GM12878 (cell line): ENCODE data around the gene DQX1. TPM values are rescaled to one million over a fixed set of nuclear protein-coding genes. Genes with fewer than 3 reads are reported as not detected.

Source experiments
- ATF7 ChIP-seq: fragments of 450-650 bp; IDR thresholded peaks from 2 replicates; pipeline ENCODE4 v1.6.1; 2016; ENCODE audit warnings: low read depth, mild to moderate bottlenecking
- BACH1 ChIP-seq: fragments of 450-650 bp; IDR thresholded peaks from 2 replicates; pipeline ENCODE4 v1.6.1; 2017; ENCODE audit warnings: mild to moderate bottlenecking, borderline replicate concordance
- BCL11A ChIP-seq: IDR thresholded peaks from 2 replicates; pipeline ENCODE4 v1.6.1; 2011; ENCODE audit warnings: low read depth, low read length
- BRCA1 ChIP-seq: IDR thresholded peaks from 2 replicates; pipeline ENCODE4 v1.6.1; 2011; ENCODE audit warnings: low read depth, low read length, improper control_type of control experiment
- CHD2 ChIP-seq: IDR thresholded peaks from 2 replicates; pipeline ENCODE4 v1.6.1; 2011; ENCODE audit warnings: low read depth, low read length, improper control_type of control experiment, borderline replicate concordance
- CREB1 ChIP-seq: IDR thresholded peaks from 2 replicates; pipeline ENCODE4 v1.6.1; 2012; ENCODE audit warnings: low read depth, mild to moderate bottlenecking, inconsistent platforms
- CREM ChIP-seq: IDR thresholded peaks from 2 replicates; pipeline ENCODE4 v1.6.1; 2014; ENCODE audit warnings: antibody characterized with exemption, low read depth
- FOS ChIP-seq: IDR thresholded peaks from 3 replicates; pipeline ENCODE4 v1.6.1; 2011; ENCODE audit warnings: borderline replicate concordance; ENCODE audit not compliant: insufficient read length; ENCODE audit errors: extremely low read depth
- FOXK2 ChIP-seq: fragments of 450-650 bp; IDR thresholded peaks from 2 replicates; pipeline ENCODE4 v1.6.1; 2017; ENCODE audit warnings: mild to moderate bottlenecking, moderate library complexity
- HCFC1 ChIP-seq: fragments of 150-350 bp; IDR thresholded peaks from 2 replicates; pipeline ENCODE4 v1.6.1; 2014; ENCODE audit warnings: low read length
- IKZF2 ChIP-seq, 2 experiments: fragments of 450-650 bp; IDR thresholded peaks; 2 replicates each; pipeline ENCODE4 v1.6.1; 2017; ENCODE audit warnings: mild to moderate bottlenecking in 2 of 2, moderate library complexity in 2 of 2
- IRF4 ChIP-seq: IDR thresholded peaks from 2 replicates; pipeline ENCODE4 v1.6.1; 2011; ENCODE audit warnings: low read depth, low read length
- KAT2A ChIP-seq: conservative IDR thresholded peaks from 2 replicates; pipeline ENCODE4 v1.6.1; 2011; ENCODE audit warnings: low read depth, low read length; ENCODE audit not compliant: control insufficient read depth
- MYB ChIP-seq: fragments of 150-350 bp; IDR thresholded peaks from 2 replicates; pipeline ENCODE4 v1.6.1; 2014; ENCODE audit warnings: mild to moderate bottlenecking, low read depth, low read length, borderline replicate concordance
- NFXL1 ChIP-seq: fragments of 450-650 bp; IDR thresholded peaks from 2 replicates; pipeline ENCODE4 v1.6.1; 2017; ENCODE audit warnings: antibody characterized with exemption, mild to moderate bottlenecking, borderline replicate concordance
- NKRF ChIP-seq: fragments of 450-650 bp; conservative IDR thresholded peaks from 2 replicates; pipeline ENCODE4 v1.6.1; 2017; ENCODE audit warnings: mild to moderate bottlenecking, moderate library complexity
- PKNOX1 ChIP-seq: fragments of 450-650 bp; IDR thresholded peaks from 2 replicates; pipeline ENCODE4 v1.6.1; 2016; ENCODE audit warnings: mild to moderate bottlenecking
- POLR2AphosphoS5 ChIP-seq: IDR thresholded peaks from 2 replicates; pipeline ENCODE4 v1.6.1; 2011; ENCODE audit warnings: mild to moderate bottlenecking, low read length, inconsistent platforms
- POU2F2 ChIP-seq: IDR thresholded peaks from 3 replicates; pipeline ENCODE4 v1.6.1; 2011; ENCODE audit warnings: low read depth, mild to moderate bottlenecking, low read length, borderline replicate concordance
- RELA ChIP-seq: fragments of 450-650 bp; IDR thresholded peaks from 2 replicates; pipeline ENCODE4 v1.8.0; 2014; ENCODE audit warnings: borderline replicate concordance; ENCODE audit not compliant: partially characterized antibody
- SP1 ChIP-seq: IDR thresholded peaks from one replicate; pipeline ENCODE4 v1.6.1; 2011; ENCODE audit warnings: low read depth, low read length
- SPI1 ChIP-seq: IDR thresholded peaks from 2 replicates; pipeline ENCODE4 v1.6.1; 2011; ENCODE audit warnings: low read depth, mild to moderate bottlenecking, low read length, moderate library complexity, borderline replicate concordance; ENCODE audit not compliant: insufficient read depth
- STAT1 ChIP-seq: fragments of 450-650 bp; conservative IDR thresholded peaks from 2 replicates; pipeline ENCODE4 v1.6.1; 2014; ENCODE audit warnings: antibody characterized with exemption, mild to moderate bottlenecking
- STAT3 ChIP-seq: IDR thresholded peaks from 2 replicates; pipeline ENCODE4 v1.6.1; 2011; ENCODE audit warnings: low read depth, low read length, improper control_type of control experiment
- TBL1XR1 ChIP-seq: IDR thresholded peaks from 2 replicates; pipeline ENCODE4 v1.6.1; 2012; ENCODE audit warnings: low read depth, low read length, improper control_type of control experiment
- ZNF207 ChIP-seq: fragments of 450-650 bp; IDR thresholded peaks from 2 replicates; pipeline ENCODE4 v1.6.1; 2014; ENCODE audit warnings: antibody characterized with exemption, mild to moderate bottlenecking, borderline replicate concordance
- ZNF622 ChIP-seq: fragments of 450-650 bp; IDR thresholded peaks from 2 replicates; pipeline ENCODE4 v1.6.1; 2017; ENCODE audit warnings: mild to moderate bottlenecking, inconsistent platforms
- polyA plus RNA-seq, 11 experiments: library from polyadenylated mRNA; depleted of rRNA in 4 of 11; unstranded in 6 of 11; stranded (reverse) in 5 of 11; fragments of >200 nt; fragmentation: Nextera tagmentation in 4 of 11; fragmentation: Illumina TruSeq in 1 of 11; extraction: Ambion mirVana in 4 of 11; extraction: Trizol in 1 of 11; gene quantifications; 1 replicate in 1 of 11; 2 replicates in 10 of 11; pipeline versions ENCODE4 v1.2.1 to v1.2.3, GENCODE V29; 2011 to 2016; ENCODE audit warnings: inconsistent platforms in 2 of 11, missing spikeins in 2 of 11, low read depth in 1 of 11
- total RNA-seq, 4 experiments: library from RNA; depleted of rRNA in 3 of 4; stranded (reverse); fragments of >200 nt in 3 of 4; fragmentation: Illumina TruSeq in 1 of 4; extraction: Trizol in 1 of 4; gene quantifications; 2 replicates each; pipeline versions ENCODE4 v1.2.1 to v1.2.3, GENCODE V29; 2013 to 2021
- TF ChIP-seq, protein P1 (sequence below): IDR thresholded peaks from 2 replicates; pipeline ENCODE4 v1.6.1; 2012; ENCODE audit warnings: mild to moderate bottlenecking, low read depth, low read length

The DQX1 gene
- total and polyA plus RNA-seq, 10 of the 15 experiments (the other 5 are each of a cell fraction or from before 2014, with no cell fraction given), result 0.34 to 2.1 (median 0.86) TPM

- TF ChIP-seq SPI1, result peak; percentile 34; the same call in 1 of the 2 replicates
- peak; percentile 66 for TF ChIP-seq SP1
- TF ChIP-seq ZNF622, result no peak
- TF ChIP-seq ATF7, result peak; percentile 92
- no peak for TF ChIP-seq BRCA1
- 0 out of 2 replicates have a peak, but pooled peaks have one; percentile 61 for TF ChIP-seq CHD2
- TF ChIP-seq STAT3, result 0 out of 2 replicates have a peak, but pooled peaks have one; percentile 63
- peak; percentile 61; the same call in 1 of the 2 replicates for TF ChIP-seq CREB1
- peak; percentile 85 for TF ChIP-seq CREM
- TF ChIP-seq BACH1, result peak; percentile 90; the same call in 1 of the 2 replicates
- TF ChIP-seq RELA, result no peak
- no peak for TF ChIP-seq NFXL1
- 0 out of 2 replicates have a peak, but pooled peaks have one; percentile 44 for TF ChIP-seq TBL1XR1
- no peak for TF ChIP-seq FOS
- TF ChIP-seq FOXK2, result no peak
- TF ChIP-seq IRF4, result peak; percentile 99
- TF ChIP-seq PKNOX1, result peak; percentile 52; the same call in 1 of the 2 replicates
- TF ChIP-seq, protein P1, sequence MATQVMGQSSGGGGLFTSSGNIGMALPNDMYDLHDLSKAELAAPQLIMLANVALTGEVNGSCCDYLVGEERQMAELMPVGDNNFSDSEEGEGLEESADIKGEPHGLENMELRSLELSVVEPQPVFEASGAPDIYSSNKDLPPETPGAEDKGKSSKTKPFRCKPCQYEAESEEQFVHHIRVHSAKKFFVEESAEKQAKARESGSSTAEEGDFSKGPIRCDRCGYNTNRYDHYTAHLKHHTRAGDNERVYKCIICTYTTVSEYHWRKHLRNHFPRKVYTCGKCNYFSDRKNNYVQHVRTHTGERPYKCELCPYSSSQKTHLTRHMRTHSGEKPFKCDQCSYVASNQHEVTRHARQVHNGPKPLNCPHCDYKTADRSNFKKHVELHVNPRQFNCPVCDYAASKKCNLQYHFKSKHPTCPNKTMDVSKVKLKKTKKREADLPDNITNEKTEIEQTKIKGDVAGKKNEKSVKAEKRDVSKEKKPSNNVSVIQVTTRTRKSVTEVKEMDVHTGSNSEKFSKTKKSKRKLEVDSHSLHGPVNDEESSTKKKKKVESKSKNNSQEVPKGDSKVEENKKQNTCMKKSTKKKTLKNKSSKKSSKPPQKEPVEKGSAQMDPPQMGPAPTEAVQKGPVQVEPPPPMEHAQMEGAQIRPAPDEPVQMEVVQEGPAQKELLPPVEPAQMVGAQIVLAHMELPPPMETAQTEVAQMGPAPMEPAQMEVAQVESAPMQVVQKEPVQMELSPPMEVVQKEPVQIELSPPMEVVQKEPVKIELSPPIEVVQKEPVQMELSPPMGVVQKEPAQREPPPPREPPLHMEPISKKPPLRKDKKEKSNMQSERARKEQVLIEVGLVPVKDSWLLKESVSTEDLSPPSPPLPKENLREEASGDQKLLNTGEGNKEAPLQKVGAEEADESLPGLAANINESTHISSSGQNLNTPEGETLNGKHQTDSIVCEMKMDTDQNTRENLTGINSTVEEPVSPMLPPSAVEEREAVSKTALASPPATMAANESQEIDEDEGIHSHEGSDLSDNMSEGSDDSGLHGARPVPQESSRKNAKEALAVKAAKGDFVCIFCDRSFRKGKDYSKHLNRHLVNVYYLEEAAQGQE, result no peak
- TF ChIP-seq IKZF2 (IDR thresholded peaks at IDR 0.05), result peak; percentile 99
- TF ChIP-seq POU2F2, result peak; percentile 63; the same call in 1 of the 3 replicates
- no peak for TF ChIP-seq NKRF
- no peak for TF ChIP-seq POLR2AphosphoS5
- no peak for TF ChIP-seq STAT1
- TF ChIP-seq BCL11A, result peak; percentile 90
- no peak for TF ChIP-seq HCFC1
- TF ChIP-seq ZNF207, result no peak
- no peak for TF ChIP-seq KAT2A
- no peak for TF ChIP-seq MYB
Observed at GRCh38 chr2:74571058-74571457, 45.0 kb upstream of the DQX1 start (continued).
